GM13976 (cell line): ENCODE results near the gene SLC4A5.

Experiments used
- DNase-seq: peaks from one replicate; pipeline ENCODE4 v3.0.0; 2012; ENCODE audit warnings: low spot score
- in situ Hi-C: fragments of 300-500 bp; cut with MboI; formaldehyde crosslinking; loops from one replicate; pipeline ENCODE4 v1.12.0; 2022; ENCODE audit warnings: low sequenced_read_pairs, mixed read lengths, inconsistent platforms; ENCODE audit not compliant: unreplicated experiment
- TF ChIP-seq, protein P1 (sequence below): IDR thresholded peaks from 2 replicates; pipeline ENCODE4 v1.5.1; 2012; ENCODE audit warnings: borderline replicate concordance, mild to moderate bottlenecking; ENCODE audit not compliant: insufficient read depth; ENCODE audit errors: extremely low read depth, missing control alignments, control extremely low read depth

Gene SLC4A5

DNA sequence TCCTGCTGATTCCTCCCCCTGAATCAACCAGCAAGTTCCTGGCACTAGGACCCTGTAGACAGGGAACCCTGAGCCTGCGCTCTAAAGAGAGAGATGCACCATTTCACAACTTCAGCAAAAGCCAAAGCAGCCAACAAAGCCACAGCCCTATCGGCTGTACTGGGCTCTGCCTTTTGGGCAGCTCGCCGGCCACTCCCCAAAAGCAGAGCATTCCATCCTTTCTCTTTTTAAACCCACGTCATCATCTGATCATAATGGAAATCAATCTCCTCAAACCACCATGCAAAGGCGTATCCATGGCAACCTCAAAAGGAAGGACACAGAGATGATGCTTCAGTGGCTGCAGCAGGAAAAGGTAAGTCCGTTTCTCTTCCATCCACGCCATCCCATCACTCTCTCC lies 42.2 kb upstream of the SLC4A5 start:
- no peak for DNase-seq
- in situ Hi-C loops: no loop called here
- TF ChIP-seq, protein P1, sequence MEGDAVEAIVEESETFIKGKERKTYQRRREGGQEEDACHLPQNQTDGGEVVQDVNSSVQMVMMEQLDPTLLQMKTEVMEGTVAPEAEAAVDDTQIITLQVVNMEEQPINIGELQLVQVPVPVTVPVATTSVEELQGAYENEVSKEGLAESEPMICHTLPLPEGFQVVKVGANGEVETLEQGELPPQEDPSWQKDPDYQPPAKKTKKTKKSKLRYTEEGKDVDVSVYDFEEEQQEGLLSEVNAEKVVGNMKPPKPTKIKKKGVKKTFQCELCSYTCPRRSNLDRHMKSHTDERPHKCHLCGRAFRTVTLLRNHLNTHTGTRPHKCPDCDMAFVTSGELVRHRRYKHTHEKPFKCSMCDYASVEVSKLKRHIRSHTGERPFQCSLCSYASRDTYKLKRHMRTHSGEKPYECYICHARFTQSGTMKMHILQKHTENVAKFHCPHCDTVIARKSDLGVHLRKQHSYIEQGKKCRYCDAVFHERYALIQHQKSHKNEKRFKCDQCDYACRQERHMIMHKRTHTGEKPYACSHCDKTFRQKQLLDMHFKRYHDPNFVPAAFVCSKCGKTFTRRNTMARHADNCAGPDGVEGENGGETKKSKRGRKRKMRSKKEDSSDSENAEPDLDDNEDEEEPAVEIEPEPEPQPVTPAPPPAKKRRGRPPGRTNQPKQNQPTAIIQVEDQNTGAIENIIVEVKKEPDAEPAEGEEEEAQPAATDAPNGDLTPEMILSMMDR: no peak

DNA sequence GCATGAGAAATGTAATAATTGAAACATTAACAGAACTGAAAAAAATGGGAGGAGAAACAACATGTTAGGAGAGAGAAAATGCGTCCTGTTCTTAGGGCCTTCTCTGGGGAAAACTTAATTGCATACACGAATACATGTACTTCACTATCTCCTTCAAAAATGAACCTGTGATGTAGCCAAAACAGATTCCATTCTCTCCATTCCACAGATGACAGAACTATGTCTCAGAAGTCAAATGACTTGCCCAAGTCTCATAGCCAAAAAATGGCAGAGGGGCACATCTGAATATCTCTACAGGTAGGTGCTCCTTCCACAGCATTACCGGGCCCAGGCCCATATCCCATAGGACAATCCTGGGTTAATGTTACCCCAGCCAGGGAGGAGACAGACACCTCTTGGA lies 40.8 kb upstream of the SLC4A5 start:
- DNase-seq: no peak
- in situ Hi-C loops: no loop called here
- TF ChIP-seq, protein P1: no peak

GRCh38 chr2:74383254-74383653 lies 40.0 kb upstream of the SLC4A5 start:
- TF ChIP-seq, protein P1: no peak
- DNase-seq: no peak
- in situ Hi-C loops: no loop called here

- in situ Hi-C loops: no loop called here
- TF ChIP-seq, protein P1: no peak
- no peak for DNase-seq
These were observed 38.5 kb upstream of the SLC4A5 start for GRCh38 chr2:74381751-74382150.

DNA sequence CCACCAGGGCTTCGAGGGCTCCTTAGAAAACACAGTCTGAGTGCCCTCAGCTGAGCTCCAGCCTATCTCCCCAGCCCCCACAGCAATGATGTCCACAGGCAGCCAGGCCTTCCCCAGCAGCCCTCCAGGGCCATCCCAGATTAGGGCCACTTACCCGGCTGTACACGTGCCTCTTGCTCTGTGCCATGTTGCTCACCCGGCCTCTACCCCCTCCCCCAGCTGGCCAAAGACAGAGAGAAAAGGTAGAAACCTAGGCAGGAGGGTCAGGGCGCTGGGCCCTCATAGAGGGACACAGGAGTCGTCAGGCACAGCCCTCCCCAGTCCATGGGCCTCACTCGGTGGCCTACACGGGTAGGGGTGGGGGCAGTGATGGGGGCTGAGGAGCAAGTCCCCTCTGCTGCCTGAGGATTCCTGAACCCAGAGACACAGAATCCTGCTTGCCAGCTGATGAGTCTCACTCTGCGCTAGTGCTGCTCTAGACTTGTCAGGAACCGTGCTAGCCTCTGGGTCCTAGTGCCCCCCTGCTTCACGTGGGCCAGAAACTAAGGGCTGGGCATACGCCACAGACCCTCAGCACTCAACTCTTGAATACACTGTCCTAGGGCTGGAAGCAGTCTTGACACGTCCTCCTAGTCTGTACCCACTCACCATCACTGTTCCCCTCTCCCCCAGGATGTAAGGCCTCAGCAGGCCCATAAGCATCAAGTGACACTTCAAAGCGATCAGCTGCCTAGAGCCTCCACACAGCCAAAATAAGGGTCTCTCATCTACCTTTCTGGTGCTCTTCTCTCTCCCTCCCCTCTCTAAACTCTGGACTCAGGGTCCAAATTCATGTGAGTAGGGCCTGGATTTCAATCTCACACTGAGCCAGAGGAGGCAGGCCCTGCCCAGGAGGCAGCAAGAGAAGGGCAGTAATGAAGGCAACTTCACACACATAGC lies 36.9 kb upstream of the SLC4A5 start, which contains the start of gene DCTN1:
TSS of gene DCTN1 (minus strand) at position 461 of the 939 bp plus-strand sequence. CDS start at position 187, 274 bp downstream.
- DNase-seq: no peak
- in situ Hi-C loops: no loop called here
- TF ChIP-seq, protein P1: no peak

DNA sequence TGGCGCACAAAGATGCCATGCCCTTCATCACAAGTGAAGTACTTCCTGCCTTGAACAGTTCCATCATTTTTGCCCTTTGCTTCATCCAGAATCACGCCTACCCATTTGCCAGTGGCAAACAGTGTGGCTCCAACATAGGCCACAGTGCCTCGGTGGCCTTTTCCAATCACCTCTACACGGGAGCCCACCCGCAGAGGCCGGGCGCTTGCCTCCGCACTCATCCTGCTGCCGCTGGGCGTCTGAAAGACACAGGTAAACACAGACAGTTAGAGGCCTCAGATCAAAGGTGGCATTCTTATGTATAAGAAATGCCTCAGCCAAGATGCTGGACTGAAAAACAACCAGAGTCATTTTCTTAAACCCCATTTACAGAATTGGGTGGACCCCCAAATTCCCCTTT lies 34.8 kb upstream of the SLC4A5 start:
- no peak for DNase-seq
- in situ Hi-C loops: no loop called here
- TF ChIP-seq, protein P1: no peak
